ENCODE measurements around the gene NFAT5.

GRCh38 chr16:69724981-69725479, 159.3 kb downstream of the NFAT5 start:
- TF ChIP-seq CTCF (conservative IDR thresholded peaks at IDR 0.05; ENCODE audit: low read length), result no peak
- TF ChIP-seq EZH2phosphoT487 (IDR thresholded peaks at IDR 0.05; ENCODE audit: borderline replicate concordance, low read depth, low read length), result no peak
